HG03066 (cell line): ENCODE results near the gene PATE2.

Experiments
- ATAC-seq: cut with Tn5 transposase; IDR thresholded peaks from one replicate; pipeline ENCODE4 v1.9.1; 2021; ENCODE audit warnings: low read depth; ENCODE audit not compliant: unreplicated experiment

The PATE2 gene

GRCh38 chr11:125778728-125779127 lies at the start of gene PATE2:
PATE2 (minus strand) TSS chr11:125778828; CDS start chr11:125778773, 55 bp downstream.
- ATAC-seq: no peak

GRCh38 chr11:125807909-125808308 lies 29.3 kb upstream of the PATE2 start:
- no peak for ATAC-seq

GRCh38 chr11:125802387-125802786 lies 23.8 kb upstream of the PATE2 start:
- ATAC-seq: no peak

- ATAC-seq: no peak
Observed at GRCh38 chr11:125799808-125800207, 21.2 kb upstream of the PATE2 start.

GRCh38 chr11:125797641-125798040 lies 19.0 kb upstream of the PATE2 start:
- ATAC-seq: no peak

- ATAC-seq: no peak
Observed at GRCh38 chr11:125790825-125791224, 12.2 kb upstream of the PATE2 start.

- ATAC-seq: no peak
Observed at GRCh38 chr11:125787827-125788226, 9.2 kb upstream of the PATE2 start, which contains the start of gene PATE3. PATE3 (plus strand) TSS chr11:125788127; CDS start chr11:125788152, 25 bp downstream.

GRCh38 chr11:125784678-125785077 lies 6.0 kb upstream of the PATE2 start:
- ATAC-seq: no peak

- ATAC-seq: no peak
Observed at GRCh38 chr11:125777309-125777708, 1.3 kb downstream of the PATE2 start.

GRCh38 chr11:125773516-125773915 lies 5.1 kb downstream of the PATE2 start:
- no peak for ATAC-seq

- ATAC-seq: no peak
Observed at GRCh38 chr11:125772834-125773505, 5.7 kb downstream of the PATE2 start.

- ATAC-seq: no peak
Observed at GRCh38 chr11:125770583-125770982, 8.0 kb downstream of the PATE2 start.

- ATAC-seq: no peak
Observed at GRCh38 chr11:125768336-125769046, 10.1 kb downstream of the PATE2 start.

- ATAC-seq: no peak
Observed at GRCh38 chr11:125766251-125766650, 12.4 kb downstream of the PATE2 start.

GRCh38 chr11:125763483-125763882 lies 15.1 kb downstream of the PATE2 start:
- ATAC-seq: no peak

GRCh38 chr11:125762445-125762844 lies 16.2 kb downstream of the PATE2 start:
- ATAC-seq: no peak

- no peak for ATAC-seq
Observed at GRCh38 chr11:125756050-125756449, 22.6 kb downstream of the PATE2 start.

- ATAC-seq: no peak
Observed at GRCh38 chr11:125750629-125751028, 28.0 kb downstream of the PATE2 start.

- ATAC-seq: no peak
Observed at GRCh38 chr11:125745979-125746378, 32.6 kb downstream of the PATE2 start, which contains the start of gene PATE1. PATE1 (plus strand) TSS chr11:125746279; CDS start chr11:125746305, 26 bp downstream.

GRCh38 chr11:125743681-125744080 lies 34.9 kb downstream of the PATE2 start:
- ATAC-seq: no peak

GRCh38 chr11:125740617-125741016 lies 38.0 kb downstream of the PATE2 start:
- ATAC-seq: no peak

- ATAC-seq: no peak
Observed at GRCh38 chr11:125728969-125729368, 49.7 kb downstream of the PATE2 start.
